ENCODE measurements around the gene NUTM2D.
"Not testable (repeated sequence)": the region's sequence is repeated elsewhere in the genome, so short reads cannot be mapped to it uniquely, and the experiment has no call there.

GRCh38 chr10:87352825-87353224 lies 4.7 kb upstream of the NUTM2D start:
- TF ChIP-seq CTCF (IDR thresholded peaks at IDR 0.05; ENCODE audit: borderline replicate concordance, extremely low read depth, low read length, poor library complexity, severe bottlenecking); EZH2 (IDR thresholded peaks at IDR 0.05; ENCODE audit: borderline replicate concordance, low read depth, low read length, severe bottlenecking): not testable (repeated sequence)
